AG04450 (cell line): ENCODE measurements around the gene ANO4. TPM values are rescaled to one million over a fixed set of nuclear protein-coding genes. Genes with fewer than 3 reads are reported as not detected.
A peak's percentile ranks its signal among the peaks of the same experiment; 100 is the strongest.
"Not testable (repeated sequence)": the region's sequence is repeated elsewhere in the genome, so short reads cannot be mapped to it uniquely, and the experiment has no call there.

Experiments used
- CTCF ChIA-PET: fragments of 300-600, 350-600 bp; formaldehyde crosslinking; extraction: SDS; loops from one replicate; lab custom pipeline; 2022; ENCODE audit warnings: antibody characterized with exemption, inconsistent platforms; lab: Charles Lee
- POLR2A ChIA-PET: fragments of 350-600 bp; formaldehyde crosslinking; extraction: SDS; loops from one replicate; lab custom pipeline; 2021; ENCODE audit warnings: antibody characterized with exemption, inconsistent platforms; lab: Yijun Ruan, JAX
- DNase-seq: peaks from one replicate; pipeline ENCODE4 v3.0.0-alpha.2; 2011; ENCODE audit warnings: low read depth, low spot score
- H3K27ac ChIP-seq: one replicate; pipeline ENCODE4 v1.5.1; 2012; ENCODE audit warnings: low read depth, low read length, control low read depth
- H3K27me3 ChIP-seq: one replicate; pipeline ENCODE4 v1.6.0; 2012; ENCODE audit warnings: low read length; ENCODE audit not compliant: control insufficient read depth, insufficient read depth
- H3K4me3 ChIP-seq: 2 replicates; pipeline ENCODE4 v1.5.1; 2011; ENCODE audit warnings: mild to moderate bottlenecking, low read depth, low read length, control low read depth
- H3K9me3 ChIP-seq: 2 replicates; pipeline ENCODE4 v1.5.1; 2012; ENCODE audit warnings: low read length; ENCODE audit not compliant: control insufficient read depth, insufficient read depth
- CTCF ChIP-seq: IDR thresholded peaks from 2 replicates; pipeline ENCODE4 v1.5.1; 2011; ENCODE audit warnings: low read depth, low read length, control low read depth, inconsistent platforms
- polyA plus RNA-seq: library from polyadenylated mRNA; depleted of rRNA; stranded (reverse); fragments of >200 nt; gene quantifications from 2 replicates; pipeline ENCODE4 v1.2.3, GENCODE V29; 2011

ANO4 gene
- polyA plus RNA-seq, 1 experiment, result 7.5 TPM

GRCh38 chr12:101115326-101115725 lies 320.8 kb downstream of the ANO4 start:
- H3K9me3 ChIP-seq, result no peaks in the 10 kb centered on the region
- ChIA-PET POLR2A (no interaction called here), CTCF (no interaction called here)
- no peak for TF ChIP-seq CTCF
- H3K4me3 ChIP-seq, result no peak overlapping the region
- no peaks in the 10 kb centered on the region for H3K27me3 ChIP-seq
- no peak for DNase-seq
- no peak overlapping the region for H3K27ac ChIP-seq

DNA sequence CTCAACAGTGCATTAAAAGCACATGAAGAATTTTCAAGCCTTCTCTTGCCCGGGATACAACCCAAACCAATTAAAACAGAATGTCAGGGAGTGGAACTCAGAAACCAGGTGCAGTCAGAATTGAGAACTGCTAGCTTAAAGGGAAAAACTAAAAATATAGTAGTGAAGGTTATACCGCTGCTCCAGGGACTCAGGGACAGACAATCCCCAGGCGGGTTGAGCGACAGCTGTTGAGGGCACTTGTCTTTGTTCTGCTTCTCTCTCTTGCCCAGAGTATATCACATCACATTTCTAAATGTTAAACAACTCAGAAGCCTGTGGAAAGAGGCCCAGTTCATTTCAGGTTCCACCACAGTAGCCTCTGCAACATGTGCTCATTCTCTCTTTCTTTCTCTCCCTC lies 322.3 kb downstream of the ANO4 start:
- no peaks in the 10 kb centered on the region for H3K9me3 ChIP-seq
- ChIA-PET CTCF (no interaction called here), POLR2A (no interaction called here)
- no peak for DNase-seq
- no peaks in the 10 kb centered on the region for H3K27me3 ChIP-seq
- no peak for TF ChIP-seq CTCF
- H3K27ac ChIP-seq, result no peak overlapping the region
- H3K4me3 ChIP-seq, result no peak overlapping the region

DNA sequence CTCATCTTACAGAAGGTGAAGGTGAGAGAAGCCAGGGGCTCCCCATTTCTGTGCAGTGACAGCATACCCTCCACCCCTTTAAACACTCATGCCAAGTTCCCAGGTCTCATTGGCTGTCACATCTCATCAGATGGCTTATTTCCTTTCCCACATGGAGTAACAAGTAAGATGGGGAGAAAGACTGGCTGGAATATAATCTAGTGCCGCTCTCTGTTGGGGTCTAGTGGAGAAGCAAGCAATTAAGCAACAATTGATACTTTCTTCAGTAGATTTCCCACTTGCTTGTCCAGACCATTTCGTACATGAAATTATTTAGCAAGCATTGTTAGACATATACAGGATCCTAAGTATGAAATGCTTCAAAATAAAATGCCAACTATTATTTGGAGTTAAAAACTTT lies 323.3 kb downstream of the ANO4 start:
- ChIA-PET CTCF (no interaction called here), POLR2A (no interaction called here)
- no peaks in the 10 kb centered on the region for H3K9me3 ChIP-seq
- DNase-seq, result no peak
- H3K4me3 ChIP-seq, result no peak overlapping the region
- TF ChIP-seq CTCF, result no peak
- no peak overlapping the region for H3K27ac ChIP-seq
- H3K27me3 ChIP-seq, result no peaks in the 10 kb centered on the region

- Histone ChIP-seq H3K9me3 (no peaks in the 10 kb centered on the region), H3K27ac (peak overlapping the region; percentile 72), H3K27me3 (no peaks in the 10 kb centered on the region), H3K4me3 (no peak overlapping the region)
- ChIA-PET POLR2A (no interaction called here), CTCF (no interaction called here)
- peak; percentile 60 for DNase-seq
- TF ChIP-seq CTCF, result no peak
Measured at GRCh38 chr12:101127521-101128219, 333.1 kb downstream of the ANO4 start.

DNA sequence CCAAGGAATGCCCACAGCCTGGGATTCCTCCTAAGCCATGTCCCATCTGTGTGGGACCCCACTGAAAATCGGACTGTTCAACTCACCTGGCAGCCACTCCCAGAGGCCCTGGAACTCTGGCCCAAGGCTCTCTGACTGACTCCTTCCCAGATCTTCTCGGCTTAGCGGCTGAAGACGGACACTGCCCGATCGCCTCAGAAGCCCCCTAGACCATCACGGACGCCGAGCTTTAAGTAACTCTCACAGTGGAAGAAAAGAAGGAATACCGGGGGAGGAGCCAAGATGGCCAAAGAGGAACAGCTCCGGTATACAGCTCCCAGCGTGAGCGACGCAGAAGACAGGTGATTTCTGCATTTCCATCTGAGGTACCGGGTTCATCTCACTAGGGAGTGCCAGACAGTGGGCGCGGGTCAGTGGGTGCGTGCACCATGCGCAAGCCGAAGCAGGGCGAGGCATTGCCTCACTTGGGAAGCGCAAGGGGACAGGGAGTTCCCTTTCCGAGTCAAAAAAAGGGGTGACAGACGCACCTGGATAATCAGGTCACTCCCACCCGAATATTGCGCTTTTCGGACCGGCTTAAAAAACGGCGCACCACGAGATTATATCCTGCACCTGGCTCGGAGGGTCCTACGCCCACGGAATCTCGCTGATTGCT lies 351.3 kb downstream of the ANO4 start:
- CTCF ChIA-PET, result interaction anchor here (0.6 kb wide), 1 partner anchor 334 kb away, joined by 3 read pairs; no protein-coding TSS in a partner anchor
- POLR2A ChIA-PET, DNase-seq, H3K27me3 ChIP-seq, H3K4me3 ChIP-seq, H3K9me3 ChIP-seq, H3K27ac ChIP-seq: not testable (repeated sequence)
